Left ventricle myocardium inferior (tissue), 1 donor: ENCODE measurements around the gene LRP1B. TPM values are rescaled to one million over a fixed set of nuclear protein-coding genes. Genes with fewer than 3 reads are reported as not detected.

ENCODE experiments used
- DNase-seq: peaks from one replicate; pipeline ENCODE4 v3.0.0-alpha.2; 2020
- H3K27ac ChIP-seq: fragments of 200-600 bp; replicated peaks from 2 replicates; pipeline ENCODE4 v1.8.0; 2021
- H3K27me3 ChIP-seq: fragments of 200-600 bp; 2 replicates; pipeline ENCODE4 v1.8.0; 2021; ENCODE audit warnings: low read depth
- H3K36me3 ChIP-seq: fragments of 200-600 bp; 2 replicates; pipeline ENCODE4 v1.8.0; 2021
- H3K4me1 ChIP-seq: fragments of 200-600 bp; 2 replicates; pipeline ENCODE4 v1.8.0; 2021
- H3K4me3 ChIP-seq: fragments of 200-600 bp; 2 replicates; pipeline ENCODE4 v1.8.0; 2021; ENCODE audit warnings: mild to moderate bottlenecking, moderate library complexity
- H3K9me3 ChIP-seq: fragments of 200-600 bp; replicated peaks from 2 replicates; pipeline ENCODE4 v1.8.0; 2021
- CTCF ChIP-seq: fragments of 200-600 bp; IDR thresholded peaks from 2 replicates; pipeline ENCODE4 v1.8.0; 2021; ENCODE audit warnings: antibody characterized with exemption, mild to moderate bottlenecking, borderline replicate concordance
- intact Hi-C: fragments of 100-400 bp; cut with micrococcal nuclease; formaldehyde crosslinking; loops from one replicate; pipeline ENCODE4 v1.11.0; 2022
- total RNA-seq: library from RNA; stranded (reverse); fragmentation: NEBNext Ultra II Directional; extraction: Animal tissue kit (Norgen Biotek cat#: 25700); gene quantifications from one replicate; pipeline ENCODE4 v1.2.1, GENCODE V29; 2021
- donor health status: DM: no; HTN: yes; CAD: no; lungs with severe emphysema.

LRP1B gene
- total RNA-seq, 1 donor from 2014 or later: 0.08 TPM

GRCh38 chr2:141647353-141647752, 483.5 kb downstream of the LRP1B start:
- no peak for DNase-seq
- Histone ChIP-seq H3K4me3 (no peak overlapping the region), H3K27me3 (peaks cover 18% of the 10 kb centered on the region), H3K36me3 (no peaks in the 10 kb centered on the region), H3K27ac (no peak overlapping the region), H3K4me1 (no peaks in the 10 kb centered on the region), H3K9me3 (no peaks in the 10 kb centered on the region)
- intact Hi-C loops: no loop called here
- TF ChIP-seq CTCF: no peak

GRCh38 chr2:141641462-141641861, 489.4 kb downstream of the LRP1B start:
- H3K4me3 ChIP-seq: no peak overlapping the region
- no peak for TF ChIP-seq CTCF
- no peaks in the 10 kb centered on the region for H3K36me3 ChIP-seq
- H3K27me3 ChIP-seq: peaks cover under 1% of the 10 kb centered on the region
- H3K27ac ChIP-seq: no peak overlapping the region
- no peaks in the 10 kb centered on the region for H3K4me1 ChIP-seq
- intact Hi-C loops: no loop called here
- no peaks in the 10 kb centered on the region for H3K9me3 ChIP-seq
- no peak for DNase-seq

GRCh38 chr2:141639809-141640208, 491.0 kb downstream of the LRP1B start:
- H3K27ac ChIP-seq: no peak overlapping the region
- no peaks in the 10 kb centered on the region for H3K4me1 ChIP-seq
- no peaks in the 10 kb centered on the region for H3K27me3 ChIP-seq
- H3K9me3 ChIP-seq: no peaks in the 10 kb centered on the region
- H3K4me3 ChIP-seq: no peak overlapping the region
- no peak for TF ChIP-seq CTCF
- intact Hi-C loops: no loop called here
- no peaks in the 10 kb centered on the region for H3K36me3 ChIP-seq
- DNase-seq: no peak

- Histone ChIP-seq H3K4me1 (no peaks in the 10 kb centered on the region), H3K9me3 (no peaks in the 10 kb centered on the region), H3K27me3 (no peaks in the 10 kb centered on the region), H3K4me3 (no peak overlapping the region), H3K36me3 (no peaks in the 10 kb centered on the region), H3K27ac (no peak overlapping the region)
- DNase-seq: no peak
- intact Hi-C loops: no loop called here
- TF ChIP-seq CTCF: no peak
These were observed 497.7 kb downstream of the LRP1B start for GRCh38 chr2:141633132-141633531.

GRCh38 chr2:141630407-141630930, 500.3 kb downstream of the LRP1B start:
- H3K4me3 ChIP-seq: no peak overlapping the region
- no peak for TF ChIP-seq CTCF
- H3K9me3 ChIP-seq: no peaks in the 10 kb centered on the region
- H3K27me3 ChIP-seq: no peaks in the 10 kb centered on the region
- intact Hi-C loops: no loop called here
- H3K36me3 ChIP-seq: no peaks in the 10 kb centered on the region
- no peak for DNase-seq
- no peak overlapping the region for H3K27ac ChIP-seq
- no peaks in the 10 kb centered on the region for H3K4me1 ChIP-seq
